GM21825 (cell line): ENCODE data around the gene PRSS53.
"Not testable (repeated sequence)": the region's sequence is repeated elsewhere in the genome, so short reads cannot be mapped to it uniquely, and the experiment has no call there.

Source experiments
- ATAC-seq: cut with Tn5 transposase; IDR thresholded peaks from one replicate; pipeline ENCODE4 v1.9.1; 2021; ENCODE audit warnings: mild to moderate bottlenecking, moderate library complexity; ENCODE audit not compliant: unreplicated experiment

PRSS53 gene

DNA sequence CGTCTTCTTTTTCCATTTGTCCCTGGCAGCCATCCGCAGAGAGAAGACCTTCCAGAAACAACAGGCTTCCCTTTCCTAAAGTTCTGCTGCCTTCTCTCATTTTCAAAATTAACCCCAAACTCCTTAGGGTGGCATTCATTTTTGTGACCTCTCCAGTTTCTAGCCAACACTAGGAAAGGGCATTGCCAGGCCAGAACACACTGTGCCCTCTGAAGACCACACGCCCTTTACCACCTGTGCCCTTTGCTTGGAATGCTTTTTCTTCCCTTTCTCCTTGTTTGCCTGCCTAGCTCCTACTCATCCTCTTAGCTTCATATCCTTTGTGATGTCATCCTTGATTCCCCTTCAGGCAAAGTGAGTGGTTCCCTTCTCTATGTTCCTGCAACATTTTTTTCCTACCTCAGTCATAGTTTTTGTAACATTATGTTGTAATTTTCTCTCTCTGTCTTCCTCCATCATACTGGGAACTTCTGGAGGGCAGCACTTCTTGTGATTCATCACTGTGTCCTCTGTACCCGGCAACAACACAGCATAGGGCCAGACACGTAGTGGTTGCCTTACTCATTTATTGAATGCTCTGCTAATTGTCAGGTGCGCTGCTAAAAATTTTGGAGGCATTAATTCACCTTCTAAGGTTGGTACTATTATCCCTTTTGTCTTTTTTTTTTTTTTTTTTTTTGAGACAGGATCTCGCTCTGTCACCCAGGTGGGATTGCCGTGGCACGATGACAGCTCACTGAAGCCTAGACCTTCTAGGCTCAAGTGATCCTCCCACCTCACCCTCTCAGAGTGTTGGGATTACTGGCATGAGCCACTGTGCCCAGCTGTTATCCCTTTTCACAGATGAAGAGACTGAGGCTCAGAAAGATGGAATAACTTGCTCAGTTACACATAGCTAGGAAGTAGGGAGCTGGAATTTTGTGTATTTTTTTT, 29.7 kb upstream of the PRSS53 start:
- no peak for ATAC-seq

DNA sequence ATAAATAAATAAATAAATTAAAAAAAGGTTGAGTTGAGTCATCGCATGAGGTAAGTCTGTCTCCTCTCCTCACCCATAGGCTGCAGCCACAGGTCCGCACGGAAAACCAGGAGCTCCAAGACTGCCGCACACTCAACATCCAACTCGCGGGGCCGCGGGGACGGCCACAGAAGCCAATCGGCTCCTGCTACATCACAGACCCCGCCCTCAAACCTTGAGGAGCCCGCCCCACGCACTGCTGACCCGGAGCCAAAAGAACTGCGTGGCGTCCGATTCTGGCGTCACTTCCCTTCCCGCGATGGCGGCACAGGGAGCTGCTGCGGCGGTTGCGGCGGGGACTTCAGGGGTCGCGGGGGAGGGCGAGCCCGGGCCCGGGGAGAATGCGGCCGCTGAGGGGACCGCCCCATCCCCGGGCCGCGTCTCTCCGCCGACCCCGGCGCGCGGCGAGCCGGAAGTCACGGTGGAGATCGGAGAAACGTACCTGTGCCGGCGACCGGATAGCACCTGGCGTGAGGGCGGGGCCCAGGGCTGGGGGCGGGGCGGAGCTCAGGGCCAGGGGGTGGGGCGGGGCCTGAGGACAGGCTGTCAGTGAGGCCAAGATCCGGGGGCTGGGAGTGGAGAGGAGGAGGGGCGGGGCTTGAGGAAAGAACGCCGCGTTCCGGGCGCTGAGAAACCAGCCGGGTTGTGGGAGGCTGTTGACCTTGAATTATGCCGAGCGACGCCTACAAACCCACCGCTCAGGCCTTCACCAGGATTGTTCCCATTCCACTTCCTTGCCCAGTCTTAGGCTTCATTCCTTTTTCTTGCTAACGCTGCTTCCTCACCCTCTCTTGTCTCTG, 28.9 kb upstream of the PRSS53 start, which contains the start of gene KAT8:
TSS of gene KAT8 (plus strand) at position 281 of the 839 bp plus-strand sequence. CDS start at position 299, 18 bp downstream.
- ATAC-seq, result peak; percentile 84

DNA sequence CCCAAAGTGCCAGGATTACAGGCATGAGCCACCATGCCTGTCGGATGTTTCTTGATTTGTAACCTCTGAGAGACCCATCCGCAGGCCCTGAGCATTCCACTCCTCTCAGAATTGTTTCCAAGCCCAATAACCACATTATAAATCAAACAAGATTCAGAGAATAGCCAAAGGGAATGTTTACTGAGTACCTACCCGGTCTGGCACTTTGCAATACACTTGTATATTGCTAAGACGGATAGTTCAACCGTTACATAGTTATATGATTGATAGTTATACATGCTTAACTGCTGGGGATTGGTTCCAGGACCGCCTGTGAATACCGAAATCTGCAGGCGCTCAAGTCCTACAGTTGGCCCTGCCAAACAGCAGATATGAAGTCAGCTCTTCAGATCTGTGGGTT, 25.7 kb upstream of the PRSS53 start:
- ATAC-seq, result no peak

DNA sequence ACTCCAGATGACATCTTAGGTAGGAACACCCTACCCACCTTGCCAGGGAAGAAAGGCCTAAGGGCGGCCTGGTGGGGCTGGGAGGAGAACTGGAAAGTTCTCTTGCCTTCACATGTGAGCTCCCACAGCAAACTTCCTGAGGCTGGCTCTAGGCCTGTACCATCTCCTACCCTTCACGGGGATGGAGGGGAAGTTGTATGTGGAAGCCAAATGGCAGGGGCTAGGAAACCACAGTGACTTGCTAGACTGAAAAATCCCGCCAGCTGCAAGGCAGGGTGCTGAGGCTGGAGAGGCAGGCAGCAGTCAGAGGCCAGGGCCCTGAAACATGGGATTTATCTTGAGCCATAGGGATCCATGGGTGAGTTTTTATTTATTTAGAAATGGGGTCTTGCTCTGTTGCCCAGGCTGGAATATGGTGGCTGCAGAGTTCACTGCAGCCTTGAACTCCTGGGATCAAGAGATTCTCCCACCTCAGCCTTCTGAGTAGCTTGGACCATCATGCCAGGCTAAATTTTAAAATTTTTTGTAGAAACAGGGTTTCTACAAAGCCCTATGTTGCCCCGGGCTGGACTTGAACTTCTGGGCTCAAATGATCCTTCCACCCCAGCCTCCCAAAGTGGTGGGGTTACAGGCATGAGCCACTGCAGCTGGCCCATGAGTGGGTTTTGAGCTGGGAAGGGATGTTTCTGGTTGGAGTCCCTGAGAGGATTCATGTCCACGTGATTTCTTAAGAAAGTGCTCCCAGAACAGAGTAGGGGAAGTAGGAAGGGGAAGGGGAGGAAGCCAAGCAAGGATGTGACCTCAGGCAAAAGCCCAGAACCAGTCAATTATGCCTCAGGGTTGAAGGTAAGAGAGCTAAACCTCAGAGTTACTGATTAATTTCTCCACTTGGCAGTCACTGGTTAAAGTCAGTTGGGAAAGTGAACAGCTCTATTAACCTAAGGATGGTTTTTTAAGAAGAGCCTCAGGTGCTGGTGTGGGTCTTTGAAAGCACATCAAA, 24.7 kb upstream of the PRSS53 start:
- ATAC-seq, result no peak

DNA sequence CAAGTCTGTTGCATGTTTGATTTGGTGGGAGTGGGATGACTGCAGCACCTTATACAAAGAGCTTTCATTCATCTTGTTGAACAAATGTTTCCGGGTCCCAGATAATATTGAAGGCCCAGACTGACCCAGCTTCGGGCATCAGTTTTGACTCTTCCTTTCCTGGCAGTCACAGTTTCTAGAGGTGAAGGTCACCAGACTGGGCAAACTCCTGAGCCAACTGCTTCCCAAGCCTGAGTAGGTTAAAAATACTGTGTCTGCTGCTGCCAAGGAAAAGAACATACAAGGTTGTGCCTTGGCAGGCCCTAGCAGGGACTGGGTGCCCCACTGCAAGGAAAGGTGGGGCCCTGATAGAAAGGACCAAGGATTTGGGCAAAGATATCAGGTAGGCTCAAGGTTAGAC, 24.0 kb upstream of the PRSS53 start:
- no peak for ATAC-seq

DNA sequence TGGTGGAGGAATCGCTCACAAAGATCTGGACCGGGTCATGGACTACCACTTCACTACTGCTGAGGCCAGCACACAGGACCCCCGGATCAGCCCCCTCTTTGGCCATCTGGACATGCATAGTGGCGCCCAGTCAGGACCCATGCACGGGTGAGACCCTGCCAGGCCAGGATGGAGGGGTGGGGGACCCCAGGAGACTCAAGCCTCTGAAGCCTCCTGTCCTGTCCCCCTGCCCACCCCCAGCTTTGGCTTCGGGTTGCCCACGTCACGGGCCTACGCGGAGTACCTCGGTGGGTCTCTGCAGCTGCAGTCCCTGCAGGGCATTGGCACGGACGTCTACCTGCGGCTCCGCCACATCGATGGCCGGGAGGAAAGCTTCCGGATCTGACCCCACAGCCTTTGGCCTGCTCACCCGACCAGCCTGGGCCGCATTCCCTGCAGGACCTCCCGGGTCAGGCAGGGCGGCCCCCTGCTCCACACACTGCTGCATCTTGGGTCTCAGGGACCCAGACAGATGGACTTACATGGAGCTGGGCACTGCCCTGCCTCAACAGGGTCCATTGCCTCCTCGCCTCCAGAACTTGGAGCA, 23.2 kb upstream of the PRSS53 start:
- ATAC-seq, result no peak

DNA sequence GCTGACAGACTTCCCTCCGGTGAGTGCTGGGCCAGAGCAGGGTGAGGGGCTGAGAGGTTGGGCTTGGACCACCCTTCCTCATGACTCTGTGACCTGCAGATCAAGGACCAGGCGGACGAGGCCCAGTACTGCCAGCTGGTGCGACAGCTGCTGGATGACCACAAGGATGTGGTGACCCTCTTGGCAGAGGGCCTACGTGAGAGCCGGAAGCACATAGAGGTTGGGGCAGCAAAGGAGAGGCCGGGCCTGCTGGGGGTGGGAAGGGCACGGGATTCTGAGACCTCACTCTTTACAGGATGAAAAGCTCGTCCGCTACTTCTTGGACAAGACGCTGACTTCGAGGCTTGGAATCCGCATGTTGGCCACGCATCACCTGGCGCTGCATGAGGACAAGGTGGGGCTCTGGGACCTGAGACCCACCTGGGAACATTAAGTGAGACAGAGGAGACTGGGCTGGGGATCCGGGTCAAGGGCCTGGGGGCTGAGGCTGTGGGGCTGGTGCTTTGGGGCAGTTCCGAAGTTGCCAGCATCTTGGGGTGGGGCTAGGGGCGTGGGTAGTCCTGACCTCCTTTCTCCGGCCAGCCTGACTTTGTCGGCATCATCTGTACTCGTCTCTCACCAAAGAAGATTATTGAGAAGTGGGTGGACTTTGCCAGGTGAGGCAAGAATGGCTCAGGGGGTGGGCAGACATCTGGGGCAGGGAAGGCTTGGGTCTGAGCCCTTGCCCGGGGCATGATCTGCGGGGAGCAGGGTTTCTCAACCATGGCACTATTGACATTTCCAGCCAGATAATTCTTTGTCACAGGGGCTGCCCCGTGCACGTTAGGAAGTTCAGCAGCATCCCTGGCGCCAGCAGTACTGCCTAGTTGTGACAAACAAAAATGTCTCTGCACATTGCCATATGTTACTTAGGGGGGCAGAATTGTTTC, 21.6 kb upstream of the PRSS53 start:
- no peak for ATAC-seq

DNA sequence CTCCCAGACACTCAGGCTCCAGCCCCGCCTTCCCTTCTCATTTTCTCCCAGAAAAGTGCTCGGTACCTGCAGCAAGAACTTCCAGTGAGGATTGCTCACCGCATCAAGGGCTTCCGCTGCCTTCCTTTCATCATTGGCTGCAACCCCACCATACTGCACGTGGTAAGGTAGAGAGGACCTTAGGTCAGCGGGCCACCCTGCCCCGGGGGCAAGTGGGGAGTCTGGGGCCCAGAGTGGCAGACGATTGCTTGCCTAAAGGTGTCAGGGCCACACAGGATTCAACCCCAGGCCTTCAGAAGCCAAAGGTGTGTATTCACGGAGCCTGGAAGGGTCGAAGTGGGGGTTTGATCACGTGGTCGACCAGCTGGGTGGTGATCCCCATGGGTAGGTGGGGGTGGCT, 20.9 kb upstream of the PRSS53 start:
- ATAC-seq, result no peak

DNA sequence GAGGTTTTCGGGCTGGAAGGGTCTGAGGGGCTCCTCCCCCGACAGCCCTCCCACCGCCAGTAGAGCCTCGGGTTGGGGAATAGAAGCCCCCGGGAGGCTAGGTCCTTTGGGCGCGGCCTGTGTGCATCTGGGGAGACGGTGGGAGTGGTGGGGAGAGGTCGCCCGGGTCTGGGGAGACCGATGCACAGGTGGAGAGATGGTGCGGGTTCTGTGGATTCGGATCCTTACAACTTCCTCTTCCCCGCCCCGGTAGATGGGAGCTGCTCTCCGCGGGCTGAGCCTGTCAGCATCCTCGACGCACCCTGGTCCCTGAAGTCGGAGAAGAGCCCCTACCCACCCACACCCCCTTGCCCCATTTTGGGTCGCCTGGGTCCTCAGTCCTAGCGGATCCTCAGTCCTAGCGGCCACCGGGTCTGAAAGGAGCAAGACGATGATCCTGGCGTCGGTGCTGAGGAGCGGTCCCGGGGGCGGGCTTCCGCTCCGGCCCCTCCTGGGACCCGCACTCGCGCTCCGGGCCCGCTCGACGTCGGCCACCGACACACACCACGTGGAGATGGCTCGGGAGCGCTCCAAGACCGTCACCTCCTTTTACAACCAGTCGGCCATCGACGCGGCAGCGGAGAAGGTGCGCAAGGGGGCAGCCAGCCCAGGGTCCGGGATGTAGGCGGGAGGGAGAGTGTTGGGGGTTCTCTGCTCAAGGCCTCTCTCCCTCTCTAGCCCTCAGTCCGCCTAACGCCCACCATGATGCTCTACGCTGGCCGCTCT, 20.2 kb upstream of the PRSS53 start:
- ATAC-seq, result no peak

DNA sequence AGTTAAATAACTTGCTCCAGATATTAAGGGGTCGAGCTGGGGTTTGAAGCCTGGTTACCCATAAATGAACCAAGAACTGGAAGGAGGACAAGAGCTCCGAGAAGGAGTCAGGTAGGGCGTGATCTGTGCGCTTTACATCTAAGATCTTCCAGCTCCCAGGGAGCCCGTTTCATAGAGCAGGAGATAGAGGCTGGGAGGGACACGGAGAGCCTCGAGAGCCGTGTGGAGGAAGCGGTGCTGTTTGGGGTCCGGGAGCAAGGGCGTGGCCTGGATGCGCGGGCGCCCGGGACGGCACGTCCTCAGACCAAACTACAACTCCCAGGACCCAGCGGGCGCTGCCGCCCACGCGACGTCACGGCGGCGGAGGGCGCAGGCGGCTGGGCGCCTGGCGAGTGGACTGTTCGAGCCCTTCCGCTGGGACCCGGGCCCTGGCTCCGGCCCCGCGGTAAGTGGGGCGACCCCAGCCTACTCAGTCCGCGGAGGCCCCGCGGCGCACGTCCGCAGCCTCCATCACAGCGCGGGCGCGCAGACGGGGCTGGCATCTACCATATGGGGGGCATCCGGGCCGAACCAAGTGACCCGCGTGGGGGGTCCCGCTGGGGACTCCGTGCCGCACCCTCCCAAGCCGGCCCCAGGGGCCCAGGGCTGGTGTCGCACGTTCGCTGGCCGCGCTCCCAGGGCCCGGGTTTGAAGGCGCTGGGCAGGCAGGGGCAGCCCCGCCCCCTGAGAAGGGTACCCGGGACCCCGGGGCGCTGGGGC, 19.5 kb upstream of the PRSS53 start, which contains the start of gene BCKDK:
TSS of gene BCKDK (plus strand) at position 352 of the 759 bp plus-strand sequence. CDS start 838 bp downstream, outside the sequence.
- ATAC-seq, result peak; percentile 76

DNA sequence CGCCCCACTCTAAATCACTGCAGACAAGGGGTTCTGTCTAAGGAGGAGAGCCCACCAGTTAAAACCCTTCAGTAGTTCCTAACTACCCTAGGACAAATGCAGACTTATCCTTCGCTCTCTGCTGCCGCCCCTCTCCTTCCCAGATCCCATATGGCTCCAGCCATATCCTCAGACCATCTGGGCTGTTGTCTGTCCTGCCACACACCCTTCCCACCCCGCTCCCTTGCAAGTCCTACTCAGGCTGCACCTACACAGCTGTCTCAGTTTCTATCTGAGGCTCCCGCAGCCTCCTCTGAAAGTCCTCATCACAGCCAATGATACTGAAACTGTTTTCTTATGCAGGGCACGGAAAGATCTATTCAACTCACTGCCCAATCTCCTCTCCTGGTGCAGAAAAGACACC, 18.7 kb upstream of the PRSS53 start:
- peak; percentile 55 for ATAC-seq

DNA sequence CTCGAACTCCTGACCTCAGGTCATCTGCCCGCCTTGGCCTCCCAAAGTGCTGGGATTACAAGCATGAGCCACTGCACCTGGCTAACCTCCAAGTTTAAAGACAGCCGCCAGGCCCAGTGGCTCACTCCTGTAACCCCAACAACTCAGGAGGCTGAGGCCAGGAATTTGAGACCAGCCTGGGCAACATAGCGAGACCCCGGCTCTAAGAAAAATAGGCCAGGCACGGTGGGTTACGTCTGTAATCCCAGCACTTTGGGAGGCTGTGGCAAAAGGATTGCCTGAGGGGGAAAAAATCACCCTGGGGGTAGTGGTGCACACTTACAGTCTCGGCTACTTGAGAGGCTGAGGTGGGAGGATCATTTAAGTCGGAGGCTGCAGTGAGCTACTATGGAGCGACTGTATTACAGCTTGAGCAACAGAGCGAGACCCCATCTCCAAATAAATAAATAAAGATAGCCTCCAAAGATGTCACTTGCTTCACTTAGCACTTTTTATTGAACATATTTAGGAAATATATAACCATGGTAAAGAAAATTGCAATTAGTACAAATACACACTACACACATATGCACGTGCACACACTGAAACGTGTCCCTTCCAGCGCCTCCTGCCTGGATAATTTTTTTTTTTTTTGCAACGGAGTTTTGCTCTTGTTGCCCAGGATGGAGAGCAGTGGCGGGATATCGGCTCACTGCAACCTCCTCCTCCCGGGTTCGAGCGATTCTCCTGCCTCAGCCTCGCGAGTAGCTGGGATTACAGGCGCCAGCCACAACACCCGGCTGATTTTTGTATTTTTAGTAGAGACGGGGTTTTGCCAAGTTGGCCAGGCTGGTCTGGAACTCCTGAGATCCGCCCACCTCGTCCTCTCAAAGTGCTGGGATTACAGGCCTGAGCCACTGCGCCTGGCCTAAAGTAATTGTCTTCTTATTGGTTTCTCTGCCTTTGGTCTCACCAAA, 18.0 kb upstream of the PRSS53 start:
- ATAC-seq, result no peak

DNA sequence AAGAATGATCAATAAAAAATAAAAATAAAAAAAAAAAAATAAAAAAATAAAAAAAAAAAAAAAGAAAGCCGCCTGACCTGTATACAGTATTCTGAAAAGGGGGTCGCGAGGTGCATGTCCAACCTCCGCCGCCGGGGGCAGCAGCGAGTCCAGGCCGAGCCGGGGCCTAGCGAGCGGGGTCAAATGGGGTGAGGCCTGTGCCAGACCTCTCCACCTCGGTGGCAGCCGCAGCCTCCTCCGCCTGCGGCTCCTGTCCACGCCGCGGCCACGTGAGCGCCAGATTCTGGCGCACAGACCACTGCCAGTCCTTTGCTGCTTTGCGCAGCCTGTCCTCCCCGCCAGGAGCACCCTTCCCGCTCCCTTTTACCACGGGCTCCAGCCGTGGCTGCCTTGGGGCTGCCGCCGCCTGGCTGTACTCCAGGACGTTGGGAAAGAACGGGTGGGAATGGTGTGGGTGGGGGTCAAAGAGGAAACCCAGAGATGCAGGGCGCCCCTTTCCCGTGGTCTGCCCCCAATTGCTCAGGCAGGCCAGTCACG, 17.0 kb upstream of the PRSS53 start:
- ATAC-seq, result no peak

DNA sequence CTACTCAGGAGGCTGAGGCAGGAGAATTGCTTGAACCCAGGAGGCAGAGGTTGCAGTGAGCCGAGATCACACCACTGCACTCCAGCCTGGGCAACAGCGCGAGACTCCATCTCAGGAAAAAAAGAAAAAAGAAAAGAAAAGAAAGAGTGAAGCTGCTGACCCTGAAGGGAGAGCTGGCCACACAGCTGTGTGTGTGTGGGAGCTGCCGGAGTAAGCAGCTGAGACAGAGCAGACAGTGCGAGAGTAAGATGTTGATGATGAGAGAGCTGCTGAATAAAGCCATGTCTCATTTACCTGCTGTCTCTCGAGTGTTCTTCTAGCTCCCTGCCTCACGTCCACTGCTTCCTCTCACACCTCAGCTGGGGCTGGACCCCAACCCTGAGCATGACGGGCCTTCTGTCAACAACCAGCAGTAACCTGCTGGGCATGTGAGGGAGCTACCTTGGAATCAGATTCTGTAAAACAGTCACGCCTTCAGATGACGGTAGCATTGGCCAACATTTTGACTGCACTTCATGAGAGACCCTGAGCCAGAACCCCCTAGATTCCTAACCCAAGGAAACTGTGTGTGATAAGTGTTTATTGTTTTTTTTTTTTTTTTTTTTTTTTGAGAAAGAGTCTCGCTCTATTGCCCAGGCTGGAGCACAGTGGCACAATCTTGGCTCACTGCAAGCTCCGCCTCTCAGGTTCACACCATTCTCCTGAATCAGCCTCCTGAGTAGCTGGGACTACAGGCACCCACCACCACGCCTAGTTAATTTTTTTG, 12.3 kb upstream of the PRSS53 start:
- not testable (repeated sequence) for ATAC-seq
